HG02623 (cell line): Measurements from ENCODE around the gene PHACTR1.
"Not testable (repeated sequence)": the region's sequence is repeated elsewhere in the genome, so short reads cannot be mapped to it uniquely, and the experiment has no call there.

Source experiments
- ATAC-seq: cut with Tn5 transposase; IDR thresholded peaks from one replicate; pipeline ENCODE4 v1.9.1; 2021; ENCODE audit warnings: moderate library complexity; ENCODE audit not compliant: unreplicated experiment

Gene PHACTR1

GRCh38 chr6:12943549-12943948, 227.0 kb downstream of the PHACTR1 start:
- no peak for ATAC-seq

- ATAC-seq, result no peak
Measured at GRCh38 chr6:12944001-12944400, 227.4 kb downstream of the PHACTR1 start.

GRCh38 chr6:12944528-12944927, 228.0 kb downstream of the PHACTR1 start:
- ATAC-seq, result not testable (repeated sequence)

GRCh38 chr6:12947151-12947871, 230.7 kb downstream of the PHACTR1 start:
- no peak for ATAC-seq

- no peak for ATAC-seq
Measured at GRCh38 chr6:12947967-12948366, 231.4 kb downstream of the PHACTR1 start.

- ATAC-seq, result no peak
Measured at GRCh38 chr6:12950976-12951375, 234.4 kb downstream of the PHACTR1 start.

GRCh38 chr6:12951415-12951814, 234.8 kb downstream of the PHACTR1 start:
- ATAC-seq, result no peak

- no peak for ATAC-seq
Measured at GRCh38 chr6:12952318-12952717, 235.8 kb downstream of the PHACTR1 start.

GRCh38 chr6:12955956-12956355, 239.4 kb downstream of the PHACTR1 start:
- no peak for ATAC-seq

GRCh38 chr6:12956991-12957320, 240.4 kb downstream of the PHACTR1 start:
- ATAC-seq, result no peak

GRCh38 chr6:12957321-12958051, 240.9 kb downstream of the PHACTR1 start:
- ATAC-seq, result no peak

- no peak for ATAC-seq
Measured at GRCh38 chr6:12958052-12958706, 241.6 kb downstream of the PHACTR1 start.

- ATAC-seq, result no peak
Measured at GRCh38 chr6:12961761-12962160, 245.2 kb downstream of the PHACTR1 start.

GRCh38 chr6:12962529-12962928, 246.0 kb downstream of the PHACTR1 start:
- no peak for ATAC-seq

- ATAC-seq, result no peak
Measured at GRCh38 chr6:12962987-12963386, 246.4 kb downstream of the PHACTR1 start.

GRCh38 chr6:12963567-12963966, 247.0 kb downstream of the PHACTR1 start:
- ATAC-seq, result no peak

- no peak for ATAC-seq
Measured at GRCh38 chr6:12967686-12968085, 251.1 kb downstream of the PHACTR1 start.

GRCh38 chr6:12968290-12968689, 251.7 kb downstream of the PHACTR1 start:
- ATAC-seq, result no peak

- ATAC-seq, result no peak
Measured at GRCh38 chr6:12968839-12969558, 252.4 kb downstream of the PHACTR1 start.

- no peak for ATAC-seq
Measured at GRCh38 chr6:12969966-12970365, 253.4 kb downstream of the PHACTR1 start.

GRCh38 chr6:12973386-12973785, 256.8 kb downstream of the PHACTR1 start:
- ATAC-seq, result no peak
